ENCODE results near the gene INAFM1.

DNA sequence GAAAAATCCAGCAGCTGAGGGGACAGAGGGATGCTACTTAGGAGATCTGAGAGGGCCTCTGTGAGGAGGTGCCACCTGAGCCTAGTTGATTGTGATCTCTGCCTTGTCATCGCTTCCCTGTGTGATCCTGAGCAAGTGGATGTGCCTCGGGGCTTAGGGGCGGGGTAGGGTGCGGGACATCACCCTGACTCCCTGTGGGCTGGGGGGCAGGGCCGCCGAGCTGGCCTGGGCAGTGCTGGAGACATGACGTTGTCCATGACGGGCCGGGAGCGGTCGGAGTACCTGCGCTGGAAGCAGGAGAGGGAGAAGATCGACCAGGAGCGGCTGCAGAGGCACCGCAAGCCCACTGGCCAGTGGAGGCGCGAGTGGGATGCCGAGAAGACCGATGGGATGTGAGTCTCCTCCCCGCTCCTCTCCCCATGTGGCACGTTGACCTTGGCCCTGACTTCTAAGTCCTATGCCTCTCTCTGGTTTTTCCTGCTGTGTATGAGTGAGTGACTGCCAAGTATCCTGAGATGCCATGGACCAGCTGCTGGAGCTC is 8.2 kb upstream of the INAFM1 start:
- TF ChIP-seq, protein P1, sequence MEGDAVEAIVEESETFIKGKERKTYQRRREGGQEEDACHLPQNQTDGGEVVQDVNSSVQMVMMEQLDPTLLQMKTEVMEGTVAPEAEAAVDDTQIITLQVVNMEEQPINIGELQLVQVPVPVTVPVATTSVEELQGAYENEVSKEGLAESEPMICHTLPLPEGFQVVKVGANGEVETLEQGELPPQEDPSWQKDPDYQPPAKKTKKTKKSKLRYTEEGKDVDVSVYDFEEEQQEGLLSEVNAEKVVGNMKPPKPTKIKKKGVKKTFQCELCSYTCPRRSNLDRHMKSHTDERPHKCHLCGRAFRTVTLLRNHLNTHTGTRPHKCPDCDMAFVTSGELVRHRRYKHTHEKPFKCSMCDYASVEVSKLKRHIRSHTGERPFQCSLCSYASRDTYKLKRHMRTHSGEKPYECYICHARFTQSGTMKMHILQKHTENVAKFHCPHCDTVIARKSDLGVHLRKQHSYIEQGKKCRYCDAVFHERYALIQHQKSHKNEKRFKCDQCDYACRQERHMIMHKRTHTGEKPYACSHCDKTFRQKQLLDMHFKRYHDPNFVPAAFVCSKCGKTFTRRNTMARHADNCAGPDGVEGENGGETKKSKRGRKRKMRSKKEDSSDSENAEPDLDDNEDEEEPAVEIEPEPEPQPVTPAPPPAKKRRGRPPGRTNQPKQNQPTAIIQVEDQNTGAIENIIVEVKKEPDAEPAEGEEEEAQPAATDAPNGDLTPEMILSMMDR (IDR thresholded peaks at IDR 0.05), result no peak
- TF ChIP-seq ZFX (IDR thresholded peaks at IDR 0.05; ENCODE audit: borderline replicate concordance), result no peak

All from 22Rv1 (cell line).